GM18505 (cell line): Measurements from ENCODE around the gene KMT2B.

Experiments used
- ATAC-seq: cut with Tn5 transposase; IDR thresholded peaks from one replicate; pipeline ENCODE4 v1.9.1; 2021; ENCODE audit not compliant: unreplicated experiment
- POLR2A ChIP-seq: IDR thresholded peaks from 4 replicates; pipeline ENCODE4 v1.6.1; 2011; ENCODE audit warnings: borderline replicate concordance; ENCODE audit not compliant: insufficient read depth, insufficient read length; ENCODE audit errors: extremely low read depth

Gene KMT2B

GRCh38 chr19:35693835-35694599 lies 23.8 kb upstream of the KMT2B start:
- peak; percentile 71 for ATAC-seq
- TF ChIP-seq POLR2A: no peak

- no peak for ATAC-seq
- TF ChIP-seq POLR2A: no peak
These were observed 21.8 kb upstream of the KMT2B start for GRCh38 chr19:35695895-35696422.

- no peak for TF ChIP-seq POLR2A
- ATAC-seq: no peak
These were observed 21.0 kb upstream of the KMT2B start for GRCh38 chr19:35696835-35697234.

GRCh38 chr19:35702223-35703012 lies 15.4 kb upstream of the KMT2B start:
- peak; percentile 84 for TF ChIP-seq POLR2A
- peak; percentile 83 for ATAC-seq

GRCh38 chr19:35703343-35703742 lies 14.5 kb upstream of the KMT2B start:
- no peak for ATAC-seq
- TF ChIP-seq POLR2A: no peak

- no peak for TF ChIP-seq POLR2A
- no peak for ATAC-seq
These were observed 13.6 kb upstream of the KMT2B start, which contains the start of gene ZBTB32 for GRCh38 chr19:35704218-35704617. Gene ZBTB32, plus strand, starts transcription at chr19:35704558. Its CDS starts 10,069 bp downstream, at chr19:35714627.

- no peak for ATAC-seq
- TF ChIP-seq POLR2A: no peak
These were observed 9.4 kb upstream of the KMT2B start for GRCh38 chr19:35708391-35708790.

GRCh38 chr19:35710784-35711723 lies 6.7 kb upstream of the KMT2B start:
- TF ChIP-seq POLR2A: peak; percentile 50
- ATAC-seq: peak; percentile 46

GRCh38 chr19:35712567-35713505 lies 5.0 kb upstream of the KMT2B start:
- no peak for ATAC-seq
- peak; percentile 85 for TF ChIP-seq POLR2A

GRCh38 chr19:35713506-35713850 lies 4.3 kb upstream of the KMT2B start:
- ATAC-seq: no peak
- TF ChIP-seq POLR2A: no peak

GRCh38 chr19:35713904-35714495 lies 3.8 kb upstream of the KMT2B start:
- no peak for TF ChIP-seq POLR2A
- ATAC-seq: no peak

GRCh38 chr19:35714601-35715354 lies 3.0 kb upstream of the KMT2B start:
- no peak for ATAC-seq
- TF ChIP-seq POLR2A: no peak
